C4-2B (cell line): ENCODE measurements around the gene ASCC3.

Source experiments
- H3K27ac ChIP-seq: fragments of 450-650 bp; 2 replicates; pipeline ENCODE4 v1.5.1; 2017
- ZFX ChIP-seq: fragments of 450-650 bp; IDR thresholded peaks from 2 replicates; pipeline ENCODE4 v1.6.1; 2017
- TF ChIP-seq, protein P1 (sequence below): fragments of 450-650 bp; conservative IDR thresholded peaks from 2 replicates; pipeline ENCODE4 v1.5.1; 2017; ENCODE audit warnings: mild to moderate bottlenecking

ASCC3 gene

DNA sequence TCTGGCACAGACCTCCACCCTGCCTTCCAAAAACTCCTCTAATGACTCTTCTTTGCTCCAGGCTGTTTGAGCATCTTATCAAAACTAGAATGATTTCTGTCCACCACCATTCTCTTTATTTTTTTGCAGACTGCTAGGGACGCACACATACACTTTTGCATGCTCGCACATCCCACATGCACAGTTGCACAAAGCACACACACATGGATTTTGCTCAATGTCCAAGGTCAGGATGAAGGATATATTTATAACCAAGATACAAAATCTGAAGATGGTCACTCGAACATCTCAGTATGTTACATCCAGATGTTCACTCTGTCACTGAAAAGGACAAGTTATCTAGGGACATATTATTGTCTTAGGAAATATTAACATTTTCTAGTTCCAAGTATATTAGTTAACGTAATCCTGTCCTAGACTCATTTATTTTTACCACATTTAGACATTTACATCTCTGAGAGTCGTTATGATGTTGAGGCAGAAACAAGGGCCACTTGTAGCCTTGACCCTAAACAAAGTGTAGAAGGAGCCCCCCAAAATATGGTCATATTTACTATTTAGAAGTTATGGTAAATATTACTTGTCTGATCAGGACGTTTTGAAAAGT is 413.0 kb downstream of the ASCC3 start:
- H3K27ac ChIP-seq = no peak overlapping the region
- TF ChIP-seq ZFX = no peak
- TF ChIP-seq, protein P1, sequence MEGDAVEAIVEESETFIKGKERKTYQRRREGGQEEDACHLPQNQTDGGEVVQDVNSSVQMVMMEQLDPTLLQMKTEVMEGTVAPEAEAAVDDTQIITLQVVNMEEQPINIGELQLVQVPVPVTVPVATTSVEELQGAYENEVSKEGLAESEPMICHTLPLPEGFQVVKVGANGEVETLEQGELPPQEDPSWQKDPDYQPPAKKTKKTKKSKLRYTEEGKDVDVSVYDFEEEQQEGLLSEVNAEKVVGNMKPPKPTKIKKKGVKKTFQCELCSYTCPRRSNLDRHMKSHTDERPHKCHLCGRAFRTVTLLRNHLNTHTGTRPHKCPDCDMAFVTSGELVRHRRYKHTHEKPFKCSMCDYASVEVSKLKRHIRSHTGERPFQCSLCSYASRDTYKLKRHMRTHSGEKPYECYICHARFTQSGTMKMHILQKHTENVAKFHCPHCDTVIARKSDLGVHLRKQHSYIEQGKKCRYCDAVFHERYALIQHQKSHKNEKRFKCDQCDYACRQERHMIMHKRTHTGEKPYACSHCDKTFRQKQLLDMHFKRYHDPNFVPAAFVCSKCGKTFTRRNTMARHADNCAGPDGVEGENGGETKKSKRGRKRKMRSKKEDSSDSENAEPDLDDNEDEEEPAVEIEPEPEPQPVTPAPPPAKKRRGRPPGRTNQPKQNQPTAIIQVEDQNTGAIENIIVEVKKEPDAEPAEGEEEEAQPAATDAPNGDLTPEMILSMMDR = no peak

DNA sequence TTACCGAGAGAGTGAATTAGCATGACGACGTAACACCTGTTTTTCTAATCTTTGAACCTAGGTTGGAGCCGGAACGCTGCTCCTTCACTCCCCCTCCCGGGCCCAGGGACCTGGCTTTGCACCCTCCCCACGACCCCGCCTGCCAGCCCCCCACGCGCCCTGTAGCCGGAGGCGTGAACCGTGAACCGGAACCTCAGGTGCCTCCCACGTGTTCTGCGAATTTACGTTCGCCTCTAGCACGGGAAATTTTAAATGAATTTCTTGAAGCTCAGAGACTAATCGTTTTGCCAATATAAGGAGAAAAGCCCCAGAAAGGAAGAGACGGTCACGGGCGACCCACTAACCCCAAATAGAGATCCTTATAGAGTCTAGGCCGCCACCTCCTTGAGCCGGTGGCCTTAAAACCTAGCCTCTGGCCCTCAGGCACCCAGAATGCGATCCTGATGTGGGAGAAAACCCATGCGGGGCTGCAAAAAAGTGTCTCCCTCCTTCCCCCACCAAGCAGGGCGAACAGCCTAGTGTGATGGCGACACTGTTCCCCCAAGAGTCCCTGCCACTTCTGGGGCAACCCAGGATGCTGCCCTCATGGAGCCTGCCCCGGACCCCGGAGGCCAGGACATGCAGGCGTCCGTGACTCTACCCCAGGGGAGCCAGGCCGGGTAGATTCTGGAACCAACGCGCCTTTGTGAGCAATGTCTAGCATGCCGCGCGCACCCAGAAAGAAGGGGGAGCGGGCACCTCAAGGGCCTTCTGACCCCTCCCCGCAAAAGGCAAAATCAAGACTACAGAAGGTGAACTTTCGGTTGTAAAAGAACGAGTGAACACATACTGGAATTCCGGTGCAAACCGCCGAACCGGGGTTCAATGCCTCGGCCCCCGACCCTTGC is 413.8 kb downstream of the ASCC3 start:
- H3K27ac ChIP-seq = no peak overlapping the region
- TF ChIP-seq ZFX = no peak
- TF ChIP-seq, protein P1 = no peak

DNA sequence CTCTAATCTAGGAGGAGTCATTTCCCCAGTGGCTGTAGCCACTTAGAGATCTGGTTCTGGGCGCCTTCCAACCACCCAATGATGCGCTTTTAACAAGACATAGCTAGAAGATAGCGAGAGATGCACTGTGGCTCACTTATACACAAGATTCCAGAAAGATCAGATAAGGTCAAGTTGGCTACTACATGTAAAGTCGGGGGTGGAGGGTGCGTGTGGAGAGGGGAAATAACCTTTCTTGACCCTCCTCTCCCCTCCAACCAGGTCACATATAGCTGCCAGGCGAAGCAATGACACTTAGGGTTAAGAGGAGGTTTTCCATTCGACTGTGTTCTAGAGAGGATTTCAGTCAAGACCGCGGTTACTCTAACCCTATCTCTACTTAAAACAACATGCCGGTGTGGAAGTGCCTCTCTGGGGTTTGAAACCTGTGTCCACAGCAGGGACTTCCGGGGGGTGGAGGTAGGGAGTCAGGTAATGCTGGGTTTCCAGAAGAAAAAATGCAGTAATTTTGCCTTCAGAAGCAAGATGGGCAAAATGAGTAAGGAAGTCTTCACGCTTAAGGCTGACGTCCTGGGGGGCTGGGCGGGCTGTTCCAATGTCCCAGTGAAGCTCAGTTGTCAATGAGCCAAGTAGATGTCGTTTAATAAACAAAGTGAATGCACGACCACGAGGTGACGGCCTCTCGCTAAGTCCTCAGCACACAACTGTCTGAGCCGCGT is 414.6 kb downstream of the ASCC3 start:
- no peak overlapping the region for H3K27ac ChIP-seq
- TF ChIP-seq, protein P1 = no peak
- no peak for TF ChIP-seq ZFX

DNA sequence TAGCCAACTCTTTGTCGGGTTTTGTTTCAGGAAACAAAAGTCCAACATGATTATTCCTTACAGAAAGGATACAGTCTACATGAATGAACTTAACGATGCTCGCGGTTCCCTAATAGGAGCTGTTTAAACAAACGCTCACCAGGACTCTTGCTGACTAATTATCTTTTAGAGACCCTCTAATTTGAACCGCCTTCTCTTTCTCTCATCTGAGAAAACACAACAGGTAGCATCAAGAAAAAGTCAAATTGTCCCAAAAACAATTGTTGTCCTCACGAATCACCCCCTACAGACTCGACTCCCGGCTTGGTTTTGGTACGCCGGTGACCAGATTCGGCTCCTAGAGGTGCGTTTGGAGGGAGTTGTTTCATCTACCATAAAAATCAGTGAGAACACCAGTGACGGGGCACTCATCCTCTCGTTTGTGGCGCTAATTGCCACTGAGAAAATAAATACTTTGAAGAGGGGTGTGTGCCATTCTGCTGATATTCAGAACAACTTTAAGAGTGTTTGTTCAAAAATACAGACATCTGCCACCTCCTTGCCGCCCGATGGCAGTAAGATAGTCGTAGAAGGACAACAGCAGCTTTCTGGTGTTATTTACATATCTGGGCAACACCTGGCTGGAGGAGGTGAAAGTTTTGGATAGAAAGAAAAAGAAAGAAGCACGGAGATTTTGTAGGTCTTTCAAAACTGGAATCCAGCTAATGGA is 415.3 kb downstream of the ASCC3 start:
- TF ChIP-seq, protein P1 = no peak
- TF ChIP-seq ZFX = no peak
- H3K27ac ChIP-seq = no peak overlapping the region

DNA sequence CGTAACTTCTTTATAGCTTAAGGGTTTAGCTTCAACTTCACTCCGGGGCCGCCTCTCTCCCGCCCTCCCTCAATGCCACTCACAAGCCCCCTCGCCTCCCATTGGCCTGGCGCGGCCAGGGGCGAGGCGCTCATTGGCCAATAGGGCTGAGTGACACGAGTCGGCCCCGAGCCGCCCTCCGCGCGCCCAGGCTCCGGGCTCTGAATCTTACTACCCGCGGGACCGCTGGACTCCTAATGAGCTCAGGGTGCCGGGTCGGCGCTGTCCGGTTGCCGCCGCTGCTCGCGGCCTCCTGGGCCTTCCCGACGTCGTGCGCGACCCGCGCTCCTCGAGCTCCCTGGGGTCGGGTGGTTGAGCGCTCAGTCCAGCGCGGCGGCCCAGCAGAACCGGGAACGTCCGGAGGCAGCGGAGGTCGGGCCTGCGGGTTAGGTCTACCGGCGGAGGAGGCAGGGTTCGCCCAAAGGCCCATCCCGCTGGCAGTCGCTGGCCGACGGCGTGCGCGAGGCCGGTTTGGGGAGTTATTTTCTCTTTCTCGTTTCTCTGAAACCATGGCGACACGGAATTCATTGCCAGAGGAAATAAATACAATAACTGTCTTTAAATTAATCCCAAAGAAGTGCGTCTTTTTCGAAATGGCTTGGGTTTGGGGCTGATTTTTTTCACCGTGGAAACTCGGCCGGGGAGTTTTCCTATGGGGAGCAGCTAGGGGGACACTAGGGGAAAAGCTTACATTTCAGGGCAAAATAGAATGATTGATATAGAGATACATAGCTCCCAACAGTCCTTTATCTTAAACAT is 416.0 kb downstream of the ASCC3 start, which contains the start of gene SIM1:
TSS of gene SIM1 (minus strand) at position 19 of the 798 bp plus-strand sequence. CDS start 1,453 bp downstream, outside the sequence.
- TF ChIP-seq, protein P1 = no peak
- TF ChIP-seq ZFX = no peak
- no peak within 1 kb of the TSS for H3K27ac ChIP-seq

DNA sequence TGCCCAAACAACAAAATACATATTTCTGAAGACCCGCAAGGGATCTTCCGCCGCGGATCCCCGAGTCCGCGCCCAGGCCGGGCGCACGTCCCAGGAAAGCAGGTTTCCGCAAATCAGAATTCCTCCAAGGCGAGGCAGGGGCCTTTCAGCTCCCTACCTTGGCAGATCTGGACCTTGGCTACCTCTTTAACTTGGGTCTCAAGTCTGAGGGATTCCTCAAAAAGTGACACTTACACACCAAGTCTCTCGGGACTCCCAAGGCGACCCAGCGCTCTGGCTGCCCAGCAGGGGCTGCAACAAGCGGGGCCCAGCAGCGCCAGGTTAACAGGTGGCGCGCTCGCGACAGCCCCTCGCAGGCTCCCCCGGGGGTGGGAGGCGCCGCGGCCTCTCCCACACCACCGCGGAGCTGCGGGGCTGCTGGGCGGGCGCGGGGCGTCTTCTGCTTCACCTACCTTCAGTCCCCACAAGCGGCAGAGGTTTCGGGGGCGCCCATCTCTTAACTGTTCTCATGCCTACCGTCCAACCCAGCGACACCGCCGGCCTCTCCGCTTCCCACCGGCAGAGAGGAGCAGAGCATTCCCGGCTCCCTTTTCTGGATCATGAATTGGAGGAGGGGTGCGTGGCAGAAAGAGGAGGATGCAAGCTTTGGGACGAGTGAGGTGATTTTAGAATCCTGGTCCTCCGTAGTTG is 416.8 kb downstream of the ASCC3 start:
- no peak overlapping the region for H3K27ac ChIP-seq
- TF ChIP-seq ZFX = no peak
- TF ChIP-seq, protein P1 = no peak
